GM04503 (cell line): ENCODE measurements around the gene POLK.
A peak's percentile ranks its signal among the peaks of the same experiment; 100 is the strongest.
"Not testable (repeated sequence)": the region's sequence is repeated elsewhere in the genome, so short reads cannot be mapped to it uniquely, and the experiment has no call there.

Experiments
- DNase-seq: peaks from one replicate; pipeline ENCODE4 v3.0.0-alpha.2; 2012; ENCODE audit warnings: low read depth

The POLK gene

DNA sequence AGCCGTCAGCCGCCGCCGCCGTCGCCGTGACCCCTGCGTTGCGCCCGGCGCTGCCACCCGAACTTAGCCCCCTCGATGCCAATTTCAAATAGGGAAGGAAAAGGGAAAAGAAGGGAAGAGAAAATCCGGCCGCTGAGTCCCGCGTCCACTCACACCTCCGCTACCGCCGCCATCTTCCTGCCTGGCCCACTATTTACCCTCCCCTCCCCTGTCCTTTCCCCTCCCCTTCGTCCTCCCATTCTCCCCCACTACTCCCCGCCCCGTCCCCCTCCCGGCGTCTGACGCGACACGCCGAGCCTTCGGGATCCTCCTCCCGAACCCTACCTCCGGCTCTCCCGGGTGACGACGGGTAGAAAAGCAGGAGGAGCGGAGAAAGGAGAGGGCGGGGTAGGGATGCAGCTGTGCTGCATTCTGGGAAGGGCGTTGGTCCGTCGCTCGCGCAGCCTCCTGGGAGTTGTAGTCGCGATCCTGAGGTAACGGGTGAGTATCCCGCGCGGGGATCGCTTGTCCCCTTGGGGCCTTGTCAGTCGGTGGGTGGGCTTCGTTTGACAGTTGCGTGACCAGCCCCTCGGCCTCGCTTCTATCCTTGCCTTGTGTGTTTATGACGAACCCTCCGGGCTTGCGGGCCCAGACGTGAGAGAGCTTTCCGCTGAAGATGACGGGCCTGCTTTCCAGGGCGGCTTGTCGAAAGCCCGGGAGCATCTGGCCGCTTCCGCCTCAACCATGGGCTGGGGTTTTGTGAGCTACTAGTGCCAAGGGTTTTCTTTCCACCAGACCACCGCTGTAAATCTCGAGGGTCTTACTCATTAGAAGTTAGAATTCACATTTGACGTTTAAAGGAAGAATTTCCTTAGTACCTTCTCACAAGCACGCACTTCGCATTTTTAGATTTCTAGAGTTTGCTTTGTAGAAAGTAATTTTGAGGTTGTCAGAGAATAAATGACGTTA, at the start of gene POLK, which contains the start of gene CERT1:
Gene POLK (plus strand): TSS at position 457 of the 948 bp plus-strand sequence.
Gene CERT1 (minus strand): TSS at position 195 of the 948 bp plus-strand sequence. CDS start 422 bp downstream, outside the sequence.
- peak; percentile 94 for DNase-seq

DNA sequence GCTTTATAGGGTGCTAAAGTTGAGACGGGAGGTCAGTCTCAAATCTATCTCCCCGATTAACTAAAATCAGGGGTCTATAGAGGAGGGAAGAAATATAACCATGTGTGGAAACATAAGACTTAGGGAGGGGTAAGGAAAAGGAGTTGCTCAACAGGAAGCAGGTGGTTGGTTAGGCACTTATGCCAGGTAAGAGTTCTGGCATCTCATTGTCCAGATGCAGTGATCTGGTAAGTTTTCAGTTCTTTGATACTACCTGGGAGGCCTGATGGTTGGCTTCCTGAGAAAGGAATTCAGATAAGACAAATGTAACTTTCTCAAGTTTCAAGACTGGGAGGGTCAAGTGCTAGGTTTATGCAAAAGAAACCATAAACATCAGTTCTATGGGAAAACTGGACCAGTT, 48.0 kb upstream of the POLK start:
- DNase-seq: no peak

DNA sequence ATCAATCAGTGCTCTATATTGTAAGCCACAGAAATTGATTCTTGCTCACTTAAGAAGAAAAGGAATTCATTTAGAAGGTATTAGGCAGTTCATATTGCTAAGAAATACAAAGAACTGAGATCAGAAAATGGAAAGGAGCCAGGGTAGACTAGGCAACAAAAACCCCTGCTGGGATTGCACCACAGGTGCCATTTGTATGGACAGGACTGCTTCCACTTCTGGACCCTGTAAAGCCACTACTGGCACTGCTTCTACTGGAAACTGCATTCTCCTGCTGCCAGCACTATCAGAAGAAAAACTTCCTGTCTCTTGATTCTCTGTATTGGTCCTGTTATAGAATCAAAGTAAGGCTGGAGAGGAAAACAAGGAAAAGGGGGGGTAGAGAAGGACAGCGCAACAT, 46.2 kb upstream of the POLK start:
- DNase-seq: no peak

DNA sequence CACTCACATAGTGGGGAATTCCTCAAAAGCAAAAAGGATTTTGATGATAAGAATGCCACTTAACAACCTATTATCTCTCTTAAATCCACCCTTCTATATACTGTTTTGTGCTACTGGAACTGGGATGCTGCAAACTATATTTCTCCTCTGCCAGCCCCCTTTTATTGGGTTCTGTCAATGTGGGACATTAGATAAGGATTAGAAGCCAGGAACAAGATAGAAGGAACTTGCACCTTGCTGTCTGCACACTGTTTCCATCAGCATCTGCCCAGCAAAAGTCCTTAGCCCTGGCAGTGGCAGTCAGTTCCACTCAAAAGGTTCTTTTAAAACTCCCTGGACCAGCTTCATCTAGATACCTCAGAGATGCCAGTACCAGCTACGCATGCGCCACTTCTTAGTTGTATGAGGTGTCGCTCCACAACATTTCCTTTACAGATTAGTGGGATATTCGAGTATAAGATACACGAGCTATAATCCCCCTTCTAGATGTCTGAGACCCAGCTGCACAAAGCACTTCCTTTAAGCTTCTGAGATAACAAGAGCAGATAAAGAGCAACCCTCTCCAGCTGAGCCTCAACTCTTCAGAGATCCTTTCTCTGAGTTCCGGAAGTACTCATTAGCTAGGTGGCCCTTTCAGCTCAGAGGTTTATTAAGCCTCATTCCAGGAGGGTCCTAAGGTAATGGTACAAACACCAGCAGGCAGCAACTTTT, 45.5 kb upstream of the POLK start:
- no peak for DNase-seq

GRCh38 chr5:75468593-75468992, 43.1 kb upstream of the POLK start:
- DNase-seq: no peak

DNA sequence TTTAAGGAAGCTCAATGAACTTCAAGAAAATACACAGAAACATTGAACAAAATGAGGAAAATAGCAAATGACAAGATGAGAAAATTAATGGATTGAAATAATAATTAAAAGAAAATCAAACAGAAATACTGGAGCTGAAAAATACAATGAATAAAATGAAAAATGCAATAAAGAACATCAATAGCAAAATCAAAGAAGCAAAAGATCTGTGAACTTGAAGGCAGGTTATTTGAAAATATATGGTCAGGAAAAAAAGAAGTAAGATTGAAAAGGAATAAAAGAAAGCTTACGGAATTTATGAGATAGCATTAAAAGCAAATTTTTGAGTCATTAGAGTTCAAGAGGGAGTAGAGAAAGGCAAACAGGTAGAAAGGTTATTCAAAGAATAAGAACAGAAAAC, 42.7 kb upstream of the POLK start:
- DNase-seq: no peak

GRCh38 chr5:75471193-75471592, 40.5 kb upstream of the POLK start:
- no peak for DNase-seq

GRCh38 chr5:75472973-75473372, 38.7 kb upstream of the POLK start:
- no peak for DNase-seq

DNA sequence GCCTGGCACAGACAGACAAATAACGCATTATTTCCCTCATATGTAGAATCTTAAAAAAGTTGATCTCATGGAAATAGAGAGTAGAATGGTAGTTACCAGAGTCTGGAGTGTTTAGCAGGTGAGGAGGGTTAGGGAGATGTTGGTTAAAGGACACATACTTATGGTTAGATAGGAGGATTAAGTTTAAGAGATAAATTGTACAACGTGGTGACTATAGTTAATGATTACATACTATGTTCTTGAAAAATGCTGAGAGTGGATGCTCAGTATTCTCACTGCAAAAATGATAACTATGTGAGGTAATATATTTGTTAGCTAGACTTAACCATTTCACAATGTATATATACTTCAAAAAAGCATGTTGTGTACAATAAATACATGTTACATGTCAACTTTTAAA, 38.2 kb upstream of the POLK start:
- no peak for DNase-seq

DNA sequence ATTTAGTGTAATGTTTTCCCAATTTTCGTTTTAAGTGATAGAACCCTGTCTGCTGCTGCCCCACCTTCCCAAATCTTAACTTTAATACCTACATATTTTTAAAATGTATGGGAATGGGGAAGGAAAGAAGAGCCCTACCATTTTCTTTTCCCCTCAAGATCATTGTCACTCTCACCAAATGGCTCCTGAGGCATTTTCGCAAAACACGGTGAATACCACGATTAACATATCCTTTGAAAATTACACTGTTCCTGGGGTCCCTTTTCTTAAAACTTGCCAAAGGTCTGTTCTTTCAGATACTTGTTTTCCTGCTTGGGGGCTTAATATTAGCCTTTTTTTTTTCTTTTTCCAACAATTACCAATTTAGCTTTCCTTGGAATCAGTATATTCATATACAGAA, 36.3 kb upstream of the POLK start:
- DNase-seq: no peak

GRCh38 chr5:75481024-75481423, 30.7 kb upstream of the POLK start:
- no peak for DNase-seq

DNA sequence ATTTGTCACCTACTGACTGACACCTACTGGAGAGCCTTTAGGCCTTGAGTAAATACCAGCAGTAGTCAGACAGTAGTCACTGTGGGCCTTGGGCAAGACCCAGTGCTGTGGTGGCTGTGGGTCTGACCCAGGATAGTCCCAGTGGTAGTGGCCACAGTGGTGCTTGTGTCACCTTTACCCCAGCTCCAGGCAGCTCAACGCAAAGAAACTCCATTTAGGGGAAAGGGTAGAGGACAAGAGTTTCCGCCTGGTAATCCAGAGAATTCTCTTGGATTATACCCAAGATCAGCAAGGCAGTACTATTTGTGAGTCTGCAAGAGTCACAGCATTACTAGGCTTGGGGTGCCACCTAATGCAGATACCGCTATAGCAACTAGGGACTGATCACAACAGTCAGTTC, 29.2 kb upstream of the POLK start:
- no peak for DNase-seq

GRCh38 chr5:75484605-75485004, 27.1 kb upstream of the POLK start:
- no peak for DNase-seq

DNA sequence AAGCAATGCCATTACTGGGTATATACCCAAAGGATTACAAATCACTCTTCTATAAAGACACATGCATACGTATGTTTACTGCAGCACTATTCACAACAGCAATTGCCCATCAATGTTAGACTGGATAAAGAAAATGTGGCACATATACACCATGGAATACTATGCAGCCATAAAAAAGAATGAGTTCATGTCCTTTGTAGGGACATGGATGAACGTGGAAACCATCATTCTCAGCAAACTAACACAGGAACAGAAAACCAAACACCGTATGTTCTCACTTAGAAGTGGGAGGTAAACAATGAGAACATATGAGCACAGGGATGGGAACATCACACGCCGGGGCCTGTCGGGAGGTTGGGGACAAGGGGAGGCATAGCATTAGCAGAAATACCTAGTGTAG, 21.8 kb upstream of the POLK start:
- not testable (repeated sequence) for DNase-seq

GRCh38 chr5:75491621-75492020, 20.1 kb upstream of the POLK start:
- no peak for DNase-seq

GRCh38 chr5:75496026-75496425, 15.7 kb upstream of the POLK start:
- DNase-seq: no peak

GRCh38 chr5:75498208-75498777, 13.4 kb upstream of the POLK start:
- DNase-seq: no peak

DNA sequence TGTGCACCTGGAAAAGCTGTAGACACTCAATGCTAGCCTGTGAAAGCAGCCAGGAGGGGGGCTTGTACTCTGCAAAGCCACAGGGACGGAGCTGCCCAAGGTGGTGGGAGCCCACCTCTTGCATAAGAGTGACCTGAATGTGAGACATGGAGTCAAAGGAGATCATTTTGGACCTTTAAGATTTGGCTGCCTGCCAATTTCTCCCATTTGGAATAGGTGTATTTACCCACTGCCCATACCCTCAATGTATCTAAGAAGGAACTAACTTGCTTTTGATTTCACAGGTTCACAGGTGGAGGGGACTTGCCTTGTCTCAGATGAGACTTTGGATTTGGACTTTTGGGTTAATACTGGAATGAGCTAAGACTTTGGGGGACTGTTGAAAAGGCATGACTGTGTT, 12.8 kb upstream of the POLK start:
- not testable (repeated sequence) for DNase-seq

DNA sequence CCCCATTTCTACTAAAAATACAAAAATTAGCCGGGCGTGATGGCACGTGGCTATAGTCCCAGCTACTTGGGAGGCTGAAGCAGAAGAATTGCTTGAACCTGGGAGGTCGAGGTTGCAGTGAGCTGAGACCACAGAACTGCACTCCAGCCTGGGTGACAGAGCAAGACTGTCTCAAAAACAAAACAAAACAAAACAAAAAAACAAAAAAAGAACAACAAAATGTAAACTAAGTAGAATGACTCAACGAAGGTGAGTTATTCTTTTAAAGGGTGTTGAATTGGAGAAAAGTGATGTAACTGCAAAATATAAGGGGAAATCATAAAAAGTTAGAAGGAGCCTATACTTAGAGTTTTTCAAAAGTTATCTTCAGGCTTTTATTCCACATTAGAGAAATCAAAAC, 6.6 kb upstream of the POLK start:
- DNase-seq: not testable (repeated sequence)

DNA sequence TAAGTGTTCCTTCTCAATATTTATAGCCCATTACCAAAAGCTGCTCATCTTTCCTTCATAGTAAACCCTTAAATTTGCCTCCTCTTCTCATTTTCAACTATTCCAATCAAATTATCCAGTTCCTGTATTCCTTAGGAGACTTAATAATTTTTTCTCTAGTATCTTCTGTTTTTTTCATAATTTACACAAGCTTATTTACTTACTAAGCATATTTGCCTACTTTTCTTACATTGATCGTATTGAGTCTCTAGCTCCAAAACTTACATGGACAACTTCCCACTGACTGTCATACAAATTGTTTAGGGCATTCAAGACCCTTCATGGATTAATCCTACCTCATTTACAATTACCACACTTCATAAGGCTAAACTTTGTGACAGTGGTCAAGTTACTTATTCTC, 3.9 kb upstream of the POLK start:
- no peak for DNase-seq

- DNase-seq: no peak
Measured at GRCh38 chr5:75509546-75509945, 2.1 kb upstream of the POLK start.

DNA sequence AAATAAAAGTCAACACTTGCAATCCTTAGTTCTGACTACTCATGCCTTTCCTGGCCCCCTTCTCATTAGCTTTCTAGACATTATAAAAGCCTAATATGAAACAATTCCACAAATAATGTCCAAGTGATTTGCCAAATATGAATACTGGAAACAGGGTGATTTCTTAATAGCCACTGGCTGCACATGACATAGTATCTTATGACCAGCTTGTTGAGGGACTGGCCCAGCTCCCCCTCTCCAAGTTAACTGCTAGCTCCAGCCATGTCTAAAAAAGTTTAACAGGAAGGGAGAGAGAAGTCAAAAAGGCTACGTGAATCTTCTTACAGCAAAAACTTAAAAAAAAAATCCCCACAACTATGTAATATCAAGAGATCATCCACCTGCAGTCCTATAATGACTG, 1.7 kb upstream of the POLK start:
- no peak for DNase-seq

- no peak for DNase-seq
Measured at GRCh38 chr5:75510417-75510835, 1.3 kb upstream of the POLK start.
